Activated CD4-positive, alpha-beta T cell treated with anti-CD3 and anti-CD28 coated beads, Interleukin-2, amount 50 U/mL, for 24 hours (primary cell): Measurements from ENCODE around the gene CASP12.

Source experiments
- DNase-seq, 2 donors: peaks; one replicate each; pipeline ENCODE4 v3.0.0-alpha.2; 2020; ENCODE audit warnings: low read depth in 1 of 2, low spot score in 1 of 2

Gene CASP12

DNA sequence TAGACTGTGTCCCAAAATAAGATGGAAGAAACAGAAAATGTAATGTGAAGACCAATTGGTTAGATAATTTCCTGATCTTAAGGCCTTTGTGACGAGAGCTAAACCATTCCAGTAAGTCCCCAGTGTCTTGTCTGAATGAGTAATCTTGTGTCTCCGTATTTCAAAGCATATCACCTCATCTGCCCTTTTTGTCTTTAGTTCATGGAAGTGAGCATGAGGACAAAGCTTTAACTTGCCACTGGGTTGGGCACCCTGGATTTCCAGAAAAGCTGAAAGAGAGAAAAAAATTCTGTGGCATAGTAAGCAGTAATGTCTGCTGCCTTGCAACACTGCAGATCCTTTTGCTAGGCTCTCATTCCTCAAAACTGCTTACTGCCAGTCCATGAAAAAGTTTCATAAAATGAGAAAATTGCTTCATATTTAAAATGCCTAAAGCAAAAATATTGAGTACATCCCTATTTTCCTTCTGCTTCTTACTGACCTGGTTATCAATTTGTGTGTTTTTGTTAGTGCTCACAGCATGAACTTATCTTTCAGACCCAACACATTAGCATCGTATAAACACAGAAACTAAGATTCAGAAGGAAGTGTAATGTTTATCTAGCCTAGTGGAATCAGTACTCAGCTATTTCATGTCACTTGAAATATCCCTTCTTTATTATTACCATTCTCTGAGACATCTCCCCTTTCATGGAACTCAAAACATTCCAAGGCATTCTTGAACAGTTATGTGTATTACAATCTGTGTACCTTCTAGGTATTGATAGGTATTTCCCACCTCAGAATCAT is 5.3 kb downstream of the CASP12 start:
- DNase-seq = no peak

DNA sequence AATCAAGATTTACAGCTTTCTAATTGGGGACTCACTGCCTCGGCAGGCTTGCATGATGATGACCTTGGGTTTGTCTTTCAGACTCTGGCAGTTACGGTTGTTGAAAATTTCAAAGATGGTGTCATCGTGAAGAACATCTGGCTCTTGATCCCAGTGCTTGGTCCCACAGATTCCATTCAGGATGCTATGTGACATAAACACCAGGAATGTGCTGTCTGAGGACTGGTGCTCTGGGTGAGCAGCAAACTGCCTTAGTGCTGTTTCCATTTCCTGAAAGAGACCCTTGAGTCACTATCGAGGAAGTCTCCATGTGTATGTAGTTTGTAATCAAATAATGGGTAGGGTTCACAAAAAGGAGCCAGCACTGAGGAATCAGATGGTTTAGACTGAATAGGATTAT is 7.1 kb downstream of the CASP12 start:
- no peak for DNase-seq

DNA sequence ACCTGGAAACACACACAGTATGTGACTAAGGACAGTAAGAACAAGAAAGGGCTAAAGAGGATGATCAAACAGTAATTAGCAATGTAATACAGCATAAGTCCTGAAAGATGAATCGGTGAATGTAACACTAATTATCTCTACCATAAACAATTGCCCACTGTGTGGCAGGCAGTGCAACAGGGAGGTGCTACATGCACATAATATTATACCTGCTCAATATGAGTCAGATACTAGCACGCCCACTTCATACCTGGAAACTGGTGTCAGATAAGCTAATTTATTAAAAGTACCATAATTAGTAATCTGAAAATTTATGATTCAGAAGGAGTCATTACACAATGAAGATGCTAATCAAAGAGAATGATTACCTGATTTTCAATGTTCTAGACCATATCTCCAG is 14.9 kb downstream of the CASP12 start:
- DNase-seq = no peak

DNA sequence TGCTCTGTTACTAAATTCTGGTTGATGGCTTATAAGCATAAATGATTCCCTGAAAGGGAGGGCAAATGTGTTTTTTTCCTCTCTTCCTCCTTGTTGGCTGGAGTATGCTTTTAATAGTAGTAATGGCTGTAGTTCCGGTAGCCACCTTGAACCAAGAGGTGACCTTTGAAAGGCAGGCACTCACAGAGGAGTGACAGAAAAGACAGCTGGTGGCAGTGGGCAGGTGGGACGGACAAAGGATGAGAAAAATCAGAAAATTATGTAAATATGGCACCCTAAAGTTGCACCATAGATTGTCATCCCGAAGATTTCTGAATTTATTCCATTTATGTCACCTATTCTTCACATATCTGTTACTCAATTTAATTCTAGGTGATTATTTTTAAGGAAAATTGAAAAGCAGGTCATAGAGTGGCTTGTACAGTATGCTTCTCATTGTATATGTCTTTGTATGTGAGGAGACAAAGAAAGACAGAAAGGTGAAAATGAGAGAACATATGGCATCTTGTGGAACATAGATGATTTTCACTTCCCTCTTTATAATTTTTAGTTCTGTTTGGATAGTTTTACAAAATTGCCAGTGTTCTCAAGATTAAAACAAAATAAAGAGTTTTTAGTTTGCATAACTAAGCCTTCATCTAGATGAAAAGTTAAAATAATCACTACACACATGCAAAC is 17.0 kb downstream of the CASP12 start:
- DNase-seq = no peak

DNA sequence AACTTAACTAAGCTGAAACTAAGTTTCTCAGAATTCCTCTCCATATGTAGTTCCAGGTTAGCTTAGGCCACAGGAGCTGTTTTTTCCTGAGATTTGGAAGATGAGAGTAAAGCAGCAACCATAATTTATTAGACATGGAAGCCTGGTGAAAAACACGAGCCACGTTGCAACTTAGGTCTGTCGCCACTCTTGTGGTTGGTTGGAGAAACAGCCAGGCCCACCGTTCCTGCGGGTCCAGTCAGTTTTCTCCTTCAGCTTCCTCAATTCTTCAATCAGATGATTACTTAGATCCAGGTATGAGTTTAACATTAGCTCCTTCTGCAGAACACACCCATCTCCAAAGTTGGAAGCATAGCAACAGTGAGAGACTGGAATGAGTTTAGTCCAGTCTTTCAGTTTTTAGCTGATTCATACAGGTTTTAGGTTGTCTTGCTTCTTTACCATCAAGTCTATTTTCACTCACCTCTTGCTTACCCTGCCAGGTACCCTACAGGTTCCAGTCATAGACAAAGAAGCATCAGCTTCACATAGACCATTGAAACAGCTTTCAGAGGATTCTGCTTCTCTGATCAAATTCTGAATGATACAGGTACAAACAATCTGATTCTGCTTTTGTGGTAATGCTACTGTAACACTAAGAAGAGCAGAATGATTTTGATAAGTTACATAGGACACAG is 18.6 kb downstream of the CASP12 start:
- no peak for DNase-seq

DNA sequence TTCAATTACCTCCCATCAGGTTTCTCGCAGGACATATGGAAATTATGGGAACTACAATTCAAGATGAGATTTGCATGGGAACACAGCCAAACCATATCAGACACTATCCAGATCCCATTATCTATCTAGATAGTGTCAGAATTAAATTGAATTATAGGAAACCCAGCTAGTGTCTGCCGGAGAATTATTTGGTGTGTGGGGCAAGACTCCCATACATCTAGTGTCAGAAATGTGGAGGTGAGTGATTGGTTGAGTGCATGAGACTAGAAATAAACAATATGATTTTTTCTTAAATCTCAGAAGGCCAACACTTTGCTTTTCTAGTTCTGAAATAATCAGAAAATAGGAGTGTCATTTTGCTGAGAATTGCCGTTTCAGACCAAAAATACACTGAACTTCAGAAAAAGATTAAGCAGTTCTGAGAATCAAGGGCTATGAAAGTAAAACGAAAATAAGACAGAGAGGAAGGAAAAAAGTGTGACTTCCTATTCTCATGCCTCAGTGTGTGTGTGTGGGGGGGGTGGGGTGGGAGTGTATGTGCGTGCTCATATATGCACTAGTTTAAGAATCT is 21.3 kb downstream of the CASP12 start:
- no peak for DNase-seq

DNA sequence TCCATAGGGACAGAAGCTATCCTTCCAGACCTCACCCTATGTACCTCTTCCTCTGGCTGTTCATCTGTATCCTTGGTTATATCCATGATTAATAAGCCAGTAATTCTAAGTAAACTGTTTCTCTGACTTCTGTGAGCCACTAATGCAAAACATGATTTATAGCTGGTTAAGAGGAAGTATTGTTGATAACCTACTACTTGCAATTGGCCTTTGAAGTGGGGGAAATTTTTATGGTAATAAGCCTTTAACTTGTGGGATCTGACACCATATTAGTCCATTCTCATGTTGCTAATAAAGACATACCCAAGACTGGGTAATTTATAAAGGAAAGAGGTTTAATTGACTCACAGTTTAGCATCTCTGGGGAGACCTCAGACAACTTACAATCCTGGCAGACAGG is 21.9 kb downstream of the CASP12 start:
- DNase-seq = no peak

DNA sequence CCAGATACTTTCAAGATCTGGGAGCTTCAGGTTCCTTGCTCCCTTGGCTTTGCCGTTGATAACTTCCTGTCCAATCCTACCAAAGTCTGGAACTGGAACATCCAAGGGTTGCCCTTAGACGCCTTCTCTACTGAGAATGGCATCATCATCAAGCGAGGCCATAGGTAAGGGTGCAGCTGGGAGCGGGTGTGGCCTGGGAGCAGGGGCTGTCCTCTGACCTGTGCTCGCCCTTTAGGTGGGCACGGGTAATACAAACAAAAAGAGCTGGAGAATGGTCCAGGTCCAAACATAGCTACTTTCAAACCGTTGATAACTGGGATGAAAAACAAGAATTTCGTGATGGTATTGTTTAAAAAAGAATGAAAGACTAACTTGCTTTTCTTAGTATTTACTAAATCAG is 25.0 kb downstream of the CASP12 start:
- no peak for DNase-seq

DNA sequence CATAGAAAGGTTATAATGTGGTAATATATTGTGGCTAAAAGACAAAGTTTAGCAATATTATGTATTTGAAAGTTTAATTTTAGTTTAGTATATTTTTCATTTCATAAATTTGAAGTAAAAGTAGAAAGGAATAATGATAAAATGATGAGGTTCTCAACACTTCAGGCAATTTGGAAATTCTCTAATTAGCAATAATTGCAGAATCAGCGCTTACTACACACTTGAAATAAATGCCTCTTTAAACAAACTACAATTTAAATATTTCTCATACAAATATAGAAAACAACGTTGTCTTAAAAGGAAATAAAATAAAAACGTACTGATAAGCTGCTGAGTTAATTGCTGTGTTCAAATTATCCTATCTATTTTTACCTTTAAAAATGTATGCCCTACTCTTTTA is 25.9 kb downstream of the CASP12 start:
- no peak for DNase-seq

DNA sequence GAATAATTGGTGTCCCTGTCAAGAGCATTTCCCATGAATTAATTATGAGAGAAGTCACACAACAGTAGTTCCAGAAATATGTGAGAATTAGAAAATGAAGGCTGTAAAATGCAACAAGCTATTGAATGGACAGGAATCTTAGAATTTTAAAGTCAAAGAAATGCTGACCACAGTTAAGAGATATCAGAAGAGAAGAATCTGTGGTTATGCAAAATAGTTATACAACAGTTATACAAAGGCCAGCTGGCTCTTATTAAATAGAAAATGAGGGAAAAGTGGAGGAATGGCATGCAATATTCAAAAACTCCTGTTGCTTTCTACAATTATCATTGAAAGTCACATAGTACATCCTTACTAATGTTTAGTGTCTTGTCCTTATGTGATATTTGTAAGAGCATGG is 27.4 kb downstream of the CASP12 start:
- DNase-seq = no peak

DNA sequence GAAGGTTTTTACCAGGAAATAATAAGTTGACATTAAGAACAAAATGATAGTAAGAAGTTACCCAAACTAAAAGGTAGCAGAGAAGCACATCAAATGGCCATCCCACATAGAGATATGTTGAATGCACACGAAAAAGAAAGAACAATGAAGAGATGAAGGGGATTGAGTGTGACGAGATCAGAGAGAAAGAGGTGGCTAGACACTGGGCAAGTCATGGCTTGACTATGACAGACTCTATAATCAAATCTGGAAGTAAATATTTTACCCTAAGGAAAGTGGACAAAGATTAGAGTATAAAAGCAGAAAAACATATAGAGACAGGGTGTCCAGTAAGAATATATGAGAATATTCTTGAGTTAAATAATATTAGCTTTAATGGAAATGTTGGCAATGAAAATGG is 31.4 kb downstream of the CASP12 start:
- DNase-seq = no peak

DNA sequence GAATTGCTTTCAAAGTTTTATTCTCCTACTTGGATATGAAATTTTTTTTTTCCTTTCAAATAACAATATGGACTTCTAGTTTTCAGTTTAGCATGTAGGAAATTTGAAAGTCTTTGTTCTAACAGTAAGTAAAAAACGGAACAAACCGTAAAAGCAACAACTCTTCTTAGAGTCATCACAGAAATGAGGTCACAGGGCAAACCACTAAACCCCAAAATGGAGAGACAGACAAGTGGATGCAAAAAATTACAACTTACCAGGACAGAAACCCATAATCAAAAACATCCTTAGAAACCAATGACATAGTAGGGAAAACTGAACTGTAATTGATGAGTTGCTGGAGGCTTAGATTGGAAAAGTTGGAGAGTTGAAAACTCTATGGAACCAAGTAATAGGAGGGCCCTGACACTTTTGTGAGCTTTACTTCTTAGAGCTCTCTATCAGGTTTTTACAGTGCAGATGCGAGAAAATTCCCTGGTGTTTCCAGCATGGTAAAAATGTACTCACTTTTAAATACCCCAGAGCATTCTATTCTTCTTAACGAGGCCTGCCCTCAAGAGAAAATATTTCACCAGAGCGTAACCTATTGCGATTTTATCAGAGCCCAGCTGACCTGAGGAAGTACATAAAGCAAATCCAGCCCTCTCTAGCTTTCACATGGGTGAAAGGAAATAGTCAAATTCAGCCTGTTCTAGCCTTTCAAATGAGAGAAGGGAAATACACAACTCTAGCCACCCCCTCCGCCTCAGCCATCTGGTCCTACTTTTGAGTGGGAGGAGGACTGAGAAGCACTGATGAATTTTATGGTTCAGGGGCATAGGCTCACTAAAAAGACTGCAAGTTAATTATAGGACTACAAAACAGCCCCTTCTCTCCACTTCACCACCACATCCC is 39.1 kb downstream of the CASP12 start:
- no peak for DNase-seq

DNA sequence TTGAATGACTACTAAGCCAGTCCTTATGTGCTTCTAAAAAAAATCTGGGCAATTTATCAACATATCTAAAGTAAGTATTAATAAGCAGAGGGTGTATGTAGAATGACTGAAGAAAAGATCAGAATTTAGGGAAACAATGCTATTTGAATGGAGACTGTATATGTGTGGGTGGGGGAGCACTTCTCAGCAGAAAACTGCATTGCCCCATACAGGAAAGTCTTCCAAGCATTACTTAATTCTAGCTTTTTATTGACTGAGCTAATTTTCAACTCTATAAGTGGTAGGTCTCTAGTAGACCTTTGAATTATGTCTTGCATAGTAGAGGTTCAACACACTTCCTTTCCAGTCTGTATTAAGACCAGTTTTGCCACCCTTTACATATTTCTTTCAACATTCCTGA is 41.7 kb downstream of the CASP12 start:
- no peak for DNase-seq

DNA sequence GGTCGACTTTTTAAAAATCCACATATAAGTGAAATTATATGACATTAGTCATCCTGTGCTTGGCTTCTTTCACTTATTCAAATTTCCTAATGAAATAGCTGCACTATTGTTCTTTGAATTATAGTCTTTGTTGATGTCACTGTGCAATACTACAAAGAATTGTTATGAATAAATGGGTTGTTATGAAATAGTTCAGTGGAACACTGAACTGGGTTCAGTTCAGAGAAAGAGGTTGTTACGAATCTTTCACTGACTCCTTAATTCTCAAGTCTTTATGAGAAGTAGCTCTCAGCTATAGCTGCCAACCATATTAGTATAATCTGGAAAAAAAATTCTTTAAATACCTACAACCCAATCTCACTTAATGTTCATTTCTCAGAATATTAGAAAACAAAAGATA is 42.3 kb downstream of the CASP12 start:
- DNase-seq = no peak

DNA sequence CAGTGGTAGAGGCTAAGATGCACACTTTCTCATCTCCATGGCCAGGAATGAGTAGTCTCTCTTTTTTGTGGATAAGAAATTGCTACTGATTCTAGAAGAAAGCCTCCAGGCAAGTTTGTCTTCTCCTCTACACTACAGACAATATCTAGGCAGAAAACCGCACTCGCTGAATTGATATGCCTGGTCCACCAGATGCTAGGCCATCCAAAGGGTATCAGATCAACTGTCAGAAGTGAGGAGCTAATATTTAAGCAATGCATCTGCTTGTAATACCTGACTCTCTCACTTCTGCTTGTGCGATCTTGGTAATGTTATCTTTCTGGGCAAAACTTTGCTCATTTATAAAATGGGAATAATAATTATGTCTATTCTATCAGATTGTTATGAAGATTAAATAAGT is 45.0 kb downstream of the CASP12 start:
- no peak for DNase-seq

DNA sequence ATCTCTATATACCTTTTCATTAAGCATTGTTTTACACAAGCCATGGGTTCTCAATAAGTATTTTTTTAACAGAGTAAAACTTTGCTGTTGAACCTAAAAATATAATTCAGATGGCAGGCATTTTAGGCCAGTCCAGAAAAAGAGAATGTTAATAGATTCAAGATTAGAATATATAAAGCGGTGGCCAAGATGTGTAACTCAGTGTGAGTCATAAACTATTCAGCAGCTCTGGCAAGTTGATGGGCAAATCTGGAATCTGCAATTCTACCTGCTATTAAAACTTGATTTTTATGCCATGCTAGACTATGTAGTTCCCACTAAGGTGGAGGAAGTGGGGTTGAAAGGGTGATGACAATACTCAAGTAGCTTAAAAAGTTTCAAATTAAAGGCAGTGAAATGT is 45.4 kb downstream of the CASP12 start:
- no peak for DNase-seq

DNA sequence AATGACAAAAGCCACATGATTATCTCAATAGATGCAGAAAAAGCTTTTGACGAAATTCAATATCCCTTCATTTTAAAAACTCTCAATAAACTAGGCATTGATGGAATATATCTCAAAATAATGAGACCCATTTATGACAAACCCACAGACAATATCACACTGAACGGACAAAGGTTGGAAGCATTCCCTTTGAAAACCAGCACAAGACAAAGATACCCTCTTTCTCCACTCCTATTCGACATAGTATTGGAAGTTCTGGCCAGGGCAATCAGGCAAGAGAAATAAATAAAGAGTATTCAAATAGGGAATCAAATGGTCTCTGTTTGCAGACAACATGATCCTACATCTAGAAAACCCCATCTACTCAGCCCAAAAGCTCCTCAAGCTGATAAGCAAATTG is 52.0 kb downstream of the CASP12 start:
- DNase-seq = no peak

DNA sequence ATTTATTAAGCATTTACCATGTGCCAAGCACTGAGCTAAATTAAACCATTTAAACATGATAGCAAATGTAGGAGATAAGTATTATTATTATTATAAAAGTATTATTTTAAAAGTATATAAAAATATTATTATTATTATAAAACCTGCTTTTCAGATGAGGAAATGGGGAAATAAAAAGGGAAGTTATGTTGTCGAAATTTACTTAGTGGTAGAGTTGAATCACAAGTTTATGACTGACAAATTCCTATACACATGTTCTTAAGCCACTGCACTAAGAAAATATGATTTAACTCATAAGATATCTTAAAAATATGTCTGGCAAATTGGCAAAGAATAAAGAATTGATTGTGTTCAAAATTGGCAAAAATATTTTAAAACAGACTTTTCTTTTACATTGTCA is 53.8 kb downstream of the CASP12 start:
- DNase-seq = no peak

DNA sequence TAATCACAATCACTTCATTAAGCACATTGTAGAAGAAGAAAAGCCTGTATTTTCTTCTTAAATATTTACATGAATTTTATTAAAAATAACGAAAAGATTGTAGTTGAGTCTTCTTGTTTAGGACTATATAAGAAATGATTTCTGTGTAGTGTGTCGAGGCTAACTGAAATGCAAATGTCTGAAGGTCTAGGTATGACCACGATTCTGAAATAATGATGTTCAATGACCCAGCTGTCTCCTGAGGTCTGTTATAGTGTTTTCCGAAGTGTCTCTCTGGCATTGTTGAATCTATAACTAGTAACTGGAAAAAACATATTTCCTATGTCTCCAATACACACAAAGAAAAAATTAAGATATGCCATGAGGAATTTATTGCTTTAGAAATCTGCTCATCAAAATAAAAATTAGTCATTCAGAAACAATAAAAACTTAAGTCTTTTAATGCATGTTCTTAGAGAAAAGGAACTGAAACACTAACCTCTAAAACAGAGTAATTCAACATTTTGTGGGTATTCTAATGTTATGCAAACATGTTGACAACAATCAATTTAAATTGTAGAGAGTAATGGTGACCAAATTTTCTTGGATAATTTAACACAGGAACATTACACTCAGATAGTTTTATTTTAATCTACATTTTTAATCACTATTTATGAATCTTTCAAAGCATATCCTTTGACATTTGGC is 55.0 kb downstream of the CASP12 start:
- no peak for DNase-seq

DNA sequence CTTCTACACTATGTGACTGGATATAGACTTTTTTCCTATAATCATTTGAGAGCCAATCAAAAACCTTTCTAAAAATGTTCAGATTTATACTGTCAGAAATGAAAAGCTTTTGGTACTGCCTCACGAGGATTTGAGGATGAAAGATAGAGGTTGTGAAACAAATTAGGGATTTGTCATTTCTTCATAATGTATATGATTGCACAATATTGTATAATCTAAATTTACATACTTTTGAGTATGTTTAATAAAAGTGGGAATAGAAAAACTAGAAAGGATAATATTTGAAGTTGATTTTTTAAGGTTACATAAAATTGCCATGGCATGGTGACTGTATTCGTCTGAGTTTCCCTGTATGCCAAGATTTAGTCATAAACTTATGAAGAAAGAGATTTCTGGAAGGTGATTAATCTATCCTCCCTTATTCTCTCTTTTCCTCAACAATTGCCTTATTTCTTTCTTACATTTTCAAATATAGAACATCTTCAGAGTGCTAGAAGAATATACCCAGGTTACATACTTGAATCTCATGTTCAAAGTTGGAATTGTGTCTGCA is 56.2 kb downstream of the CASP12 start:
- DNase-seq = no peak
